IMR-90 (cell line): Measurements from ENCODE around the gene DYTN. TPM values are rescaled to one million over a fixed set of nuclear protein-coding genes. Genes with fewer than 3 reads are reported as not detected.

Experiments used
- ATAC-seq: fragments of 200-7000 bp; cut with Tn5 transposase; 2 replicates; pipeline ENCODE4 v1.9.1; 2020; ENCODE audit warnings: low read depth, mild to moderate bottlenecking, moderate library complexity
- BruUV-seq: library from RNA; stranded (reverse); fragments of 400-500 nt; replicated peaks from 2 replicates; lab custom pipeline; 2021; lab: Mats Ljungman, UMichigan
- CTCF ChIA-PET: fragments of 300-600 bp; formaldehyde crosslinking; extraction: SDS; loops from one replicate; lab custom pipeline; 2021; ENCODE audit warnings: antibody characterized with exemption; lab: Yijun Ruan, JAX
- POLR2A ChIA-PET: fragments of 300-600 bp; sonication (Branson Sonifier 250); formaldehyde crosslinking; loops from one replicate; lab custom pipeline; 2022; ENCODE audit warnings: antibody characterized with exemption; ENCODE audit not compliant: unreplicated experiment; lab: Charles Lee
- DNase-seq: peaks from one replicate; pipeline ENCODE4 v3.0.0; 2013
- H2AFZ ChIP-seq: replicated peaks from 2 replicates; pipeline ENCODE3; 2013; ENCODE audit warnings: low read length, mild to moderate bottlenecking; ENCODE audit not compliant: poor library complexity
- H2AK5ac ChIP-seq: 2 replicates; pipeline ENCODE4 v1.6.1; 2013; ENCODE audit warnings: low read depth, low read length, inconsistent platforms
- H2AK9ac ChIP-seq: replicated peaks from 2 replicates; pipeline ENCODE3; 2013; ENCODE audit warnings: mild to moderate bottlenecking, low read depth, low read length, moderate library complexity; ENCODE audit not compliant: poor library complexity
- H2BK120ac ChIP-seq: 2 replicates; pipeline ENCODE4 v1.6.1; 2013; ENCODE audit warnings: low read depth, low read length, inconsistent platforms
- H2BK15ac ChIP-seq: 3 replicates; pipeline ENCODE4 v1.6.1; 2013; ENCODE audit warnings: low read depth, low read length, inconsistent platforms
- H2BK20ac ChIP-seq: 2 replicates; pipeline ENCODE4 v1.6.1; 2013; ENCODE audit warnings: low read depth, mild to moderate bottlenecking, inconsistent platforms, low read length, moderate library complexity
- H2BK5ac ChIP-seq: 2 replicates; pipeline ENCODE4 v1.6.1; 2013; ENCODE audit warnings: mild to moderate bottlenecking, low read depth, low read length, inconsistent platforms; ENCODE audit not compliant: poor library complexity, severe bottlenecking
- H3K14ac ChIP-seq: replicated peaks from 2 replicates; pipeline ENCODE4 v1.6.1; 2013; ENCODE audit warnings: low read depth, low read length, inconsistent platforms
- H3K18ac ChIP-seq: 2 replicates; pipeline ENCODE4 v1.6.1; 2013; ENCODE audit warnings: low read depth, low read length, control low read depth
- H3K23ac ChIP-seq: 2 replicates; pipeline ENCODE4 v1.6.1; 2013; ENCODE audit warnings: low read depth, low read length, inconsistent platforms
- H3K27ac ChIP-seq: 2 replicates; pipeline ENCODE4 v1.5.1; 2013; ENCODE audit warnings: mild to moderate bottlenecking, control low read depth, low read length; ENCODE audit not compliant: insufficient read depth
- H3K27me3 ChIP-seq: 2 replicates; pipeline ENCODE4 v1.6.1; 2013; ENCODE audit warnings: low read length; ENCODE audit not compliant: control insufficient read depth, insufficient read depth
- H3K36me3 ChIP-seq: 2 replicates; pipeline ENCODE4 v1.6.1; 2013; ENCODE audit warnings: low read length, mixed read lengths; ENCODE audit not compliant: control insufficient read depth, insufficient read depth
- H3K4ac ChIP-seq: 2 replicates; pipeline ENCODE4 v1.6.1; 2013; ENCODE audit warnings: low read depth, low read length, inconsistent platforms
- H3K4me1 ChIP-seq: 2 replicates; pipeline ENCODE4 v1.6.1; 2013; ENCODE audit warnings: low read length, mixed read lengths; ENCODE audit not compliant: control insufficient read depth, insufficient read depth
- H3K4me2 ChIP-seq: 2 replicates; pipeline ENCODE4 v1.6.1; 2013; ENCODE audit warnings: low read depth, mild to moderate bottlenecking, control low read depth, low read length, moderate library complexity
- H3K4me3 ChIP-seq: 2 replicates; pipeline ENCODE4 v1.5.1; 2013; ENCODE audit warnings: low read depth, mild to moderate bottlenecking, control low read depth, low read length, moderate library complexity; ENCODE audit not compliant: insufficient read depth
- H3K56ac ChIP-seq: 2 replicates; pipeline ENCODE4 v1.6.1; 2013; ENCODE audit warnings: low read length, inconsistent platforms; ENCODE audit not compliant: insufficient read depth; ENCODE audit errors: extremely low read depth
- H3K79me1 ChIP-seq, 2 experiments: 2 replicates each; pipeline ENCODE4 v1.6.1; 2013; ENCODE audit warnings: low read length in 2 of 2, inconsistent platforms in 1 of 2, low read depth in 1 of 2
- H3K9ac ChIP-seq: 2 replicates; pipeline ENCODE4 v1.6.1; 2013; ENCODE audit warnings: low read depth, low read length, control low read depth
- H3K9me1 ChIP-seq: 2 replicates; pipeline ENCODE4 v1.6.1; 2013; ENCODE audit warnings: low read length, inconsistent platforms; ENCODE audit not compliant: insufficient read depth
- H3K9me3 ChIP-seq: 2 replicates; pipeline ENCODE4 v1.6.1; 2013; ENCODE audit warnings: low read length; ENCODE audit not compliant: control insufficient read depth, insufficient read depth
- H4K20me1 ChIP-seq: 2 replicates; pipeline ENCODE4 v1.6.1; 2013; ENCODE audit warnings: low read length, inconsistent platforms; ENCODE audit not compliant: insufficient read depth
- H4K5ac ChIP-seq: 2 replicates; pipeline ENCODE4 v1.6.1; 2013; ENCODE audit warnings: mild to moderate bottlenecking, low read depth, low read length, control low read depth
- H4K8ac ChIP-seq, 2 experiments: 2 replicates each; pipeline ENCODE4 v1.6.1; 2013; ENCODE audit warnings: low read depth in 2 of 2, low read length in 2 of 2, control low read depth in 1 of 2, inconsistent platforms in 1 of 2
- H4K91ac ChIP-seq: 2 replicates; pipeline ENCODE4 v1.6.1; 2013; ENCODE audit warnings: low read depth, low read length, inconsistent platforms; ENCODE audit not compliant: insufficient read depth
- CEBPB ChIP-seq: IDR thresholded peaks from 2 replicates; pipeline ENCODE4 v1.6.1; 2012; ENCODE audit warnings: low read depth, low read length, improper control_type of control experiment
- CHD1 ChIP-seq: IDR thresholded peaks from 2 replicates; pipeline ENCODE4 v1.6.1; 2012; ENCODE audit warnings: low read depth, low read length, improper control_type of control experiment
- CTCF ChIP-seq: conservative IDR thresholded peaks from 2 replicates; pipeline ENCODE4 v1.5.1; 2012; ENCODE audit warnings: mild to moderate bottlenecking, low read depth, low read length, improper control_type of control experiment
- ELK1 ChIP-seq: fragments of 150-350 bp; IDR thresholded peaks from 2 replicates; pipeline ENCODE4 v1.6.1; 2016; ENCODE audit warnings: low read depth, mild to moderate bottlenecking, low read length, moderate library complexity, borderline replicate concordance
- FOS ChIP-seq: fragments of 150-350 bp; IDR thresholded peaks from 2 replicates; pipeline ENCODE4 v1.6.1; 2016; ENCODE audit warnings: low read depth, low read length
- MAFK ChIP-seq: IDR thresholded peaks from 2 replicates; pipeline ENCODE4 v1.6.1; 2012; ENCODE audit warnings: low read depth, low read length, improper control_type of control experiment
- MAZ ChIP-seq: IDR thresholded peaks from 2 replicates; pipeline ENCODE4 v1.6.1; 2012; ENCODE audit warnings: low read depth, mild to moderate bottlenecking, low read length, improper control_type of control experiment, moderate library complexity, borderline replicate concordance
- MXI1 ChIP-seq: IDR thresholded peaks from 2 replicates; pipeline ENCODE4 v1.6.1; 2012; ENCODE audit warnings: low read depth, mild to moderate bottlenecking, low read length, moderate library complexity, borderline replicate concordance
- NFE2L2 ChIP-seq: fragments of 150-350 bp; IDR thresholded peaks from 2 replicates; pipeline ENCODE4 v1.6.1; 2016; ENCODE audit warnings: low read depth, mild to moderate bottlenecking, low read length
- POLR2A ChIP-seq: IDR thresholded peaks from 2 replicates; pipeline ENCODE4 v1.6.1; 2012; ENCODE audit warnings: mild to moderate bottlenecking, low read depth, low read length
- RAD21 ChIP-seq: IDR thresholded peaks from 2 replicates; pipeline ENCODE4 v1.6.1; 2012; ENCODE audit warnings: low read length, improper control_type of control experiment
- RCOR1 ChIP-seq: IDR thresholded peaks from 2 replicates; pipeline ENCODE4 v1.6.1; 2012; ENCODE audit warnings: mild to moderate bottlenecking, low read length, improper control_type of control experiment; ENCODE audit not compliant: insufficient replicate concordance
- SMC3 ChIP-seq: fragments of 150-350 bp; IDR thresholded peaks from 2 replicates; pipeline ENCODE4 v1.6.1; 2016; ENCODE audit warnings: low read depth, mild to moderate bottlenecking, antibody characterized with exemption, low read length, moderate library complexity
- USF2 ChIP-seq: fragments of 150-350 bp; IDR thresholded peaks from 2 replicates; pipeline ENCODE4 v1.6.1; 2017; ENCODE audit warnings: mild to moderate bottlenecking, antibody characterized with exemption, low read length, low read depth
- WGBS, 2 experiments: methylation state at CpG; one replicate each; pipeline versions ENCODE4 v1.1.5 to v1.1.7; 2013; ENCODE audit warnings: missing lambda C conversion rate in 2 of 2; ENCODE audit not compliant: insufficient read length in 1 of 2; ENCODE audit errors: extremely low coverage in 2 of 2; 5-methylcytosine and 5-hydroxymethylcytosine counted together
- dilution Hi-C: fragments of 300-500 bp; cut with HindIII; formaldehyde crosslinking; loops from one replicate; pipeline ENCODE4 v1.14.3; 2018; ENCODE audit warnings: low sequenced_read_pairs; ENCODE audit not compliant: unreplicated experiment
- in situ Hi-C: fragments of 300-500 bp; cut with MboI; formaldehyde crosslinking; loops from 3 replicates; pipeline ENCODE4 v1.14.3; 2019; ENCODE audit warnings: low sequenced_read_pairs, inconsistent platforms, mixed read lengths
- intact Hi-C: fragments of 100-400 bp; cut with micrococcal nuclease; formaldehyde crosslinking; loops from 2 replicates; pipeline ENCODE4 v1.10.0; 2022
- polyA plus RNA-seq, 3 experiments: library from polyadenylated mRNA; depleted of rRNA; stranded (reverse); fragments of >200 nt; gene quantifications; 2 replicates each; pipeline ENCODE4 v1.2.3, GENCODE V29; 2012; ENCODE audit warnings: low replicate concordance in 1 of 3
- total RNA-seq: library from RNA; depleted of rRNA; stranded (reverse); fragments of >200 nt; gene quantifications from 2 replicates; pipeline ENCODE4 v1.2.3, GENCODE V29; 2012

DYTN gene
- total and polyA plus RNA-seq, 2 of the 4 experiments (the other 2 are of a cell fraction): not detected

GRCh38 chr2:206611736-206612135, 106.5 kb downstream of the DYTN start:
- dilution Hi-C loops: no loop called here
- Histone ChIP-seq H3K9me3 (no peaks in the 10 kb centered on the region), H2BK15ac (no peak overlapping the region), H2AFZ (no peak overlapping the region), H3K4me2 (no peak overlapping the region), H3K79me1 (no peaks in the 10 kb centered on the region), H3K56ac (no peak overlapping the region), H3K23ac (no peak overlapping the region), H3K18ac (no peak overlapping the region), H3K4me1 (peaks cover 4% of the 10 kb centered on the region; the same call in 1 of the 2 replicates), H4K20me1 (no peaks in the 10 kb centered on the region), H3K27me3 (no peaks in the 10 kb centered on the region), H2BK5ac (no peak overlapping the region), H2BK120ac (no peak overlapping the region), H3K9ac (no peak overlapping the region), H3K14ac (no peak overlapping the region), H3K9me1 (no peaks in the 10 kb centered on the region; the same call in 1 of the 2 replicates), H2BK20ac (no peak overlapping the region), H4K91ac (no peak overlapping the region), H2AK9ac (no peak overlapping the region), H3K4ac (no peak overlapping the region), H4K8ac (no peak overlapping the region), H3K36me3 (no peaks in the 10 kb centered on the region), H3K27ac (no peak overlapping the region), H3K4me3 (no peak overlapping the region), H2AK5ac (no peak overlapping the region), H4K5ac (no peak overlapping the region)
- DNase-seq: no peak
- TF ChIP-seq NFE2L2 (no peak), MAFK (no peak), MXI1 (no peak), RCOR1 (no peak), USF2 (no peak), CTCF (no peak), MAZ (no peak), CHD1 (no peak), FOS (no peak), ELK1 (no peak), CEBPB (no peak), SMC3 (no peak), POLR2A (no peak), RAD21 (no peak)
- ChIA-PET POLR2A (no interaction called here), CTCF (no interaction called here)
- WGBS, 2 experiments: no CpG with 5 or more reads among the region's 3 CpGs
- in situ Hi-C loops: no loop called here
- no TSS peak for BruUV-seq
- ATAC-seq: no peak
- intact Hi-C loops: no loop called here
